Astrocyte (in vitro differentiated cells and primary cell): ENCODE results near the gene PTPRN2. TPM values are rescaled to one million over a fixed set of nuclear protein-coding genes. Genes with fewer than 3 reads are reported as not detected.

Experiments
- DNase-seq: peaks from one replicate; pipeline ENCODE4 v3.0.0-alpha.2; 2010; ENCODE audit warnings: low read depth
- FAIRE-seq: peaks from 2 replicates; lab custom pipeline; 2011; peaks lifted over from hg19 to GRCh38; lab: Jason Lieb, UNC
- H2AFZ ChIP-seq: 2 replicates; pipeline ENCODE4 v1.6.0; 2012; ENCODE audit warnings: low read depth, low read length, inconsistent platforms
- H3K27ac ChIP-seq: 2 replicates; pipeline ENCODE4 v1.5.1; 2011; ENCODE audit warnings: low read depth, low read length, inconsistent platforms
- H3K27me3 ChIP-seq: 2 replicates; pipeline ENCODE4 v1.6.0; 2011; ENCODE audit warnings: low read length, inconsistent platforms; ENCODE audit not compliant: insufficient read depth
- H3K36me3 ChIP-seq: 2 replicates; pipeline ENCODE4 v1.5.1; 2011; ENCODE audit warnings: low read length, inconsistent platforms; ENCODE audit not compliant: insufficient read depth
- H3K4me1 ChIP-seq: 2 replicates; pipeline ENCODE4 v1.5.1; 2011; ENCODE audit warnings: low read length, inconsistent platforms; ENCODE audit not compliant: insufficient read depth
- H3K4me2 ChIP-seq: 2 replicates; pipeline ENCODE4 v1.6.0; 2012; ENCODE audit warnings: low read length, inconsistent platforms
- H3K4me3 ChIP-seq: 2 replicates; pipeline ENCODE4 v1.5.1; 2011; ENCODE audit warnings: low read depth, mild to moderate bottlenecking, low read length, inconsistent platforms; ENCODE audit not compliant: insufficient read depth
- H3K79me2 ChIP-seq: 2 replicates; pipeline ENCODE4 v1.6.0; 2012; ENCODE audit warnings: mild to moderate bottlenecking, low read length, inconsistent platforms; ENCODE audit not compliant: insufficient read depth
- H3K9ac ChIP-seq: 2 replicates; pipeline ENCODE4 v1.6.0; 2012; ENCODE audit warnings: mild to moderate bottlenecking, low read length, inconsistent platforms
- H3K9me3 ChIP-seq: 2 replicates; pipeline ENCODE4 v1.5.1; 2012; ENCODE audit warnings: low read depth, mild to moderate bottlenecking, low read length, inconsistent platforms; ENCODE audit not compliant: insufficient read depth
- H4K20me1 ChIP-seq: 2 replicates; pipeline ENCODE4 v1.6.0; 2012; ENCODE audit warnings: low read length, inconsistent platforms; ENCODE audit not compliant: insufficient read depth
- H3K27ac Mint-ChIP-seq: one replicate; pipeline ENCODE4 v1.8.0; 2021; ENCODE audit warnings: mild to moderate bottlenecking, mixed read lengths; ENCODE audit not compliant: unreplicated experiment
- H3K27me3 Mint-ChIP-seq: one replicate; pipeline ENCODE4 v1.8.0; 2021; ENCODE audit warnings: low read depth, mixed read lengths; ENCODE audit not compliant: unreplicated experiment
- H3K36me3 Mint-ChIP-seq: one replicate; pipeline ENCODE4 v1.8.0; 2021; ENCODE audit warnings: low read depth, mixed read lengths; ENCODE audit not compliant: unreplicated experiment
- H3K4me1 Mint-ChIP-seq: one replicate; pipeline ENCODE4 v1.8.0; 2021; ENCODE audit warnings: low read depth, mixed read lengths; ENCODE audit not compliant: unreplicated experiment
- H3K4me3 Mint-ChIP-seq: one replicate; pipeline ENCODE4 v1.8.0; 2021; ENCODE audit warnings: mild to moderate bottlenecking, moderate library complexity, mixed read lengths; ENCODE audit not compliant: unreplicated experiment
- H3K9me3 Mint-ChIP-seq: one replicate; pipeline ENCODE4 v1.8.0; 2021; ENCODE audit warnings: mild to moderate bottlenecking, mixed read lengths; ENCODE audit not compliant: unreplicated experiment
- CTCF ChIP-seq: IDR thresholded peaks from 2 replicates; pipeline ENCODE4 v1.5.1; 2011; ENCODE audit warnings: low read depth, mild to moderate bottlenecking, inconsistent platforms, low read length, moderate library complexity; ENCODE audit not compliant: insufficient read depth
- EZH2 ChIP-seq: IDR thresholded peaks from 2 replicates; pipeline ENCODE4 v1.6.1; 2012; ENCODE audit warnings: mild to moderate bottlenecking, low read length, inconsistent platforms; ENCODE audit not compliant: insufficient read depth
- total RNA-seq: library from RNA; stranded (reverse); gene quantifications from 2 replicates; pipeline ENCODE4 v1.2.1, GENCODE V29; 2021

The PTPRN2 gene
- total RNA-seq, 1 donor from 2014 or later, result 0.09 TPM

- TF ChIP-seq EZH2 (no peak), CTCF (no peak)
- peaks cover 5% of the 10 kb centered on the region for H3K9me3 ChIP-seq
- H3K4me2 ChIP-seq, result no peak overlapping the region
- no peaks in the 10 kb centered on the region for H3K4me1 Mint-ChIP-seq
- H3K36me3 ChIP-seq, result no peaks in the 10 kb centered on the region
- DNase-seq (no peak), FAIRE-seq (no peak)
- H3K27ac ChIP-seq, result no peak overlapping the region
- H3K9ac ChIP-seq, result no peak overlapping the region
- no peak overlapping the region for H3K27ac Mint-ChIP-seq
- H3K4me3 ChIP-seq, result no peak overlapping the region
- H2AFZ ChIP-seq, result no peak overlapping the region
- no peaks in the 10 kb centered on the region for H3K4me1 ChIP-seq
- H3K9me3 Mint-ChIP-seq, result peaks cover 3% of the 10 kb centered on the region
- no peaks in the 10 kb centered on the region for H3K79me2 ChIP-seq
- no peaks in the 10 kb centered on the region for H3K36me3 Mint-ChIP-seq
- no peak overlapping the region for H3K4me3 Mint-ChIP-seq
- H3K27me3 Mint-ChIP-seq, result no peaks in the 10 kb centered on the region
- no peaks in the 10 kb centered on the region for H3K27me3 ChIP-seq
- no peaks in the 10 kb centered on the region for H4K20me1 ChIP-seq
These were observed 163.1 kb downstream of the PTPRN2 start for GRCh38 chr7:158424531-158424930.

GRCh38 chr7:158424011-158424410 lies 163.6 kb downstream of the PTPRN2 start:
- Histone ChIP-seq H3K4me1 (no peaks in the 10 kb centered on the region), H3K27ac (no peak overlapping the region), H2AFZ (no peak overlapping the region), H3K79me2 (no peaks in the 10 kb centered on the region), H3K27me3 (no peaks in the 10 kb centered on the region), H3K4me2 (no peak overlapping the region), H3K36me3 (no peaks in the 10 kb centered on the region), H4K20me1 (no peaks in the 10 kb centered on the region), H3K4me3 (no peak overlapping the region), H3K9ac (no peak overlapping the region), H3K9me3 (peaks cover 5% of the 10 kb centered on the region)
- DNase-seq, result no peak
- Mint-ChIP-seq H3K9me3 (peaks cover 4% of the 10 kb centered on the region), H3K27ac (no peak overlapping the region), H3K4me1 (no peaks in the 10 kb centered on the region), H3K4me3 (no peak overlapping the region), H3K36me3 (no peaks in the 10 kb centered on the region), H3K27me3 (no peaks in the 10 kb centered on the region)
- no peak for FAIRE-seq
- TF ChIP-seq CTCF (no peak), EZH2 (no peak)

GRCh38 chr7:158422887-158423560 lies 164.6 kb downstream of the PTPRN2 start:
- Mint-ChIP-seq H3K27me3 (no peaks in the 10 kb centered on the region), H3K9me3 (peaks cover 6% of the 10 kb centered on the region), H3K4me1 (no peaks in the 10 kb centered on the region), H3K27ac (no peak overlapping the region), H3K36me3 (no peaks in the 10 kb centered on the region), H3K4me3 (no peak overlapping the region)
- H3K36me3 ChIP-seq, result no peaks in the 10 kb centered on the region
- H2AFZ ChIP-seq, result no peak overlapping the region
- H4K20me1 ChIP-seq, result no peaks in the 10 kb centered on the region
- no peak overlapping the region for H3K4me2 ChIP-seq
- H3K27me3 ChIP-seq, result no peaks in the 10 kb centered on the region
- H3K27ac ChIP-seq, result no peak overlapping the region
- no peak overlapping the region for H3K4me3 ChIP-seq
- H3K4me1 ChIP-seq, result no peaks in the 10 kb centered on the region
- TF ChIP-seq EZH2, result no peak
- no peak for TF ChIP-seq CTCF
- peaks cover 10% of the 10 kb centered on the region for H3K9me3 ChIP-seq
- no peaks in the 10 kb centered on the region for H3K79me2 ChIP-seq
- no peak for DNase-seq
- no peak for FAIRE-seq
- H3K9ac ChIP-seq, result no peak overlapping the region
